AG10803 (cell line): ENCODE measurements around the gene RAB40C.
A peak's percentile ranks its signal among the peaks of the same experiment; 100 is the strongest.

Source experiments
- DNase-seq: peaks from one replicate; pipeline ENCODE4 v3.0.0; 2010; ENCODE audit warnings: low read depth
- H3K4me3 ChIP-seq: 2 replicates; pipeline ENCODE4 v1.5.1; 2011; ENCODE audit warnings: mild to moderate bottlenecking, low read length, control low read depth
- CTCF ChIP-seq: conservative IDR thresholded peaks from 2 replicates; pipeline ENCODE4 v1.5.1; 2011; ENCODE audit warnings: mild to moderate bottlenecking, low read length, control low read depth, inconsistent platforms

Gene RAB40C

GRCh38 chr16:621526-622105, 31.8 kb downstream of the RAB40C start:
- no peak overlapping the region for H3K4me3 ChIP-seq
- TF ChIP-seq CTCF, result no peak
- no peak for DNase-seq

- no peak overlapping the region for H3K4me3 ChIP-seq
- DNase-seq, result no peak
- TF ChIP-seq CTCF, result no peak
These were observed 33.0 kb downstream of the RAB40C start for GRCh38 chr16:622920-623280.

GRCh38 chr16:624526-625070, 34.7 kb downstream of the RAB40C start:
- no peak for TF ChIP-seq CTCF
- DNase-seq, result no peak
- H3K4me3 ChIP-seq, result no peak overlapping the region

- H3K4me3 ChIP-seq, result no peak overlapping the region
- no peak for DNase-seq
- TF ChIP-seq CTCF, result no peak
These were observed 35.5 kb downstream of the RAB40C start for GRCh38 chr16:625117-625976.

GRCh38 chr16:625977-626765, 36.3 kb downstream of the RAB40C start:
- no peak for DNase-seq
- no peak for TF ChIP-seq CTCF
- no peak overlapping the region for H3K4me3 ChIP-seq

GRCh38 chr16:626787-627453, 37.1 kb downstream of the RAB40C start:
- peak; percentile 94 for DNase-seq
- no peak overlapping the region for H3K4me3 ChIP-seq
- TF ChIP-seq CTCF, result no peak
